Ectodermal cell (in vitro differentiated cells): ENCODE results near the gene SLCO2A1.

Experiments used
- H3K27ac ChIP-seq: 2 replicates; pipeline ENCODE4 v1.7.0; 2013; ENCODE audit warnings: mild to moderate bottlenecking, low read depth, low read length; ENCODE audit not compliant: insufficient read depth, poor library complexity, severe bottlenecking
- H3K27me3 ChIP-seq: 2 replicates; pipeline ENCODE4 v1.7.0; 2013; ENCODE audit warnings: mild to moderate bottlenecking, low read length; ENCODE audit not compliant: insufficient read depth, control insufficient read depth, poor library complexity, severe bottlenecking
- H3K36me3 ChIP-seq: one replicate; pipeline ENCODE4 v1.7.0; 2013; ENCODE audit warnings: low read length; ENCODE audit not compliant: control insufficient read depth, insufficient read depth
- H3K4me1 ChIP-seq: one replicate; pipeline ENCODE4 v1.7.0; 2013; ENCODE audit warnings: low read length; ENCODE audit not compliant: control insufficient read depth, insufficient read depth
- H3K4me3 ChIP-seq: 2 replicates; pipeline ENCODE4 v1.7.0; 2013; ENCODE audit warnings: low read depth, low read length, control low read depth; ENCODE audit not compliant: insufficient read depth
- H3K9me3 ChIP-seq: 2 replicates; pipeline ENCODE4 v1.7.0; 2013; ENCODE audit warnings: mild to moderate bottlenecking, low read length, moderate library complexity; ENCODE audit not compliant: control insufficient read depth
- WGBS, 2 experiments: methylation state at CpG; one replicate each; pipeline ENCODE4 v1.1.7; 2013; ENCODE audit warnings: missing lambda C conversion rate in 2 of 2; 5-methylcytosine and 5-hydroxymethylcytosine counted together

SLCO2A1 gene

GRCh38 chr3:133878518-133878917 lies 151.2 kb downstream of the SLCO2A1 start:
- 97 to 100% methylated on average over 2 to 3 of the region's 3 CpGs for WGBS, 2 experiments
- H3K36me3 ChIP-seq = no peaks in the 10 kb centered on the region
- no peak overlapping the region for H3K4me3 ChIP-seq
- H3K27ac ChIP-seq = no peak overlapping the region
- no peaks in the 10 kb centered on the region for H3K4me1 ChIP-seq
- H3K27me3 ChIP-seq = no peaks in the 10 kb centered on the region
- H3K9me3 ChIP-seq = no peaks in the 10 kb centered on the region
